Right lobe of liver (tissue), 4 donors: ENCODE measurements around the gene CYTH3.

Source experiments
- CTCF ChIP-seq, 4 donors: fragments of 200-600 bp in 3 of 4; fragments of 450-650 bp in 1 of 4; IDR thresholded peaks; one replicate each; pipeline versions ENCODE4 v1.5.1 to v1.8.0; 2016 to 2022; ENCODE audit warnings: antibody characterized with exemption in 4 of 4, mild to moderate bottlenecking in 2 of 4
- POLR2A ChIP-seq: fragments of 450-650 bp; IDR thresholded peaks from one replicate; pipeline ENCODE4 v1.6.1; 2017; ENCODE audit warnings: antibody characterized with exemption, mild to moderate bottlenecking
- donor health status: DM: no; HTN: no; CAD: no.
- donor health status: DM: no; HTN: no; CAD: no.
- donor health status: DM: no; HTN: yes; CAD: no.

GRCh38 chr7:6182993-6183392, 89.4 kb downstream of the CYTH3 start:
- TF ChIP-seq CTCF (IDR thresholded peaks at IDR 0.05) (no peak), POLR2A (no peak)
